PC-9 (cell line): ENCODE measurements around the gene NOBOX.
"Not testable (repeated sequence)": the region's sequence is repeated elsewhere in the genome, so short reads cannot be mapped to it uniquely, and the experiment has no call there.

Source experiments
- CTCF ChIP-seq: fragments of 200-600 bp; sonication (generic); conservative IDR thresholded peaks from 2 replicates; pipeline ENCODE4 v1.6.1; 2017; ENCODE audit warnings: mixed run types, antibody characterized with exemption, mild to moderate bottlenecking, moderate library complexity
- EZH2 ChIP-seq: fragments of 200-600 bp; sonication (generic); IDR thresholded peaks from 2 replicates; pipeline ENCODE4 v1.8.0; 2017; ENCODE audit warnings: antibody characterized with exemption, low read depth

GRCh38 chr7:144369221-144369620 is 34.3 kb downstream of the NOBOX start:
- not testable (repeated sequence) for TF ChIP-seq CTCF, EZH2
